ENCODE results near the gene CTU1. TPM values are rescaled to one million over a fixed set of nuclear protein-coding genes. Genes with fewer than 3 reads are reported as not detected.

CTU1 gene
- total and polyA plus RNA-seq, 10 of the 15 experiments (the other 5 are each of a cell fraction or from before 2014, with no cell fraction given) = 0.02 to 10.5 (median 3.0) TPM; not detected in 1

GRCh38 chr19:51108066-51108804 is at the start of gene CTU1 (continued):
- TF ChIP-seq SREBF2 (IDR thresholded peaks at IDR 0.05; ENCODE audit: low read length) = peak; percentile 14; the same call in 1 of the 2 replicates
- peak; percentile 34; the same call in 1 of the 2 replicates for TF ChIP-seq IRF4 (IDR thresholded peaks at IDR 0.05; ENCODE audit: low read depth, low read length)
- TF ChIP-seq TARDBP (IDR thresholded peaks at IDR 0.05; ENCODE audit: borderline replicate concordance) = peak; percentile 88
- no peak for TF ChIP-seq SMAD1 (IDR thresholded peaks at IDR 0.05; ENCODE audit: low read depth, partially characterized antibody)
- no peak for TF ChIP-seq SUPT20H (IDR thresholded peaks at IDR 0.05; ENCODE audit: borderline replicate concordance, control insufficient read depth, low read depth, low read length)
- peak; percentile 63; the same call in 1 of the 2 replicates for TF ChIP-seq RUNX3 (IDR thresholded peaks at IDR 0.05; ENCODE audit: low read length)
- TF ChIP-seq PRDM15 (CRISPR knock-in tag; IDR thresholded peaks at IDR 0.05) = no peak
- peak; percentile 91 for TF ChIP-seq CHD2 (IDR thresholded peaks at IDR 0.05; ENCODE audit: borderline replicate concordance, low read depth, low read length)
- peak; percentile 99 for TF ChIP-seq IKZF1 (conservative IDR thresholded peaks at IDR 0.05)
- TF ChIP-seq ZBTB33 (IDR thresholded peaks at IDR 0.05) = no peak
- TF ChIP-seq ZNF592 (IDR thresholded peaks at IDR 0.05) = no peak
- TF ChIP-seq E2F4 (IDR thresholded peaks at IDR 0.05; ENCODE audit: low read depth, low read length) = 0 out of 2 replicates have a peak, but pooled peaks have one; percentile 42
- 0 out of 2 replicates have a peak, but pooled peaks have one; percentile 14 for TF ChIP-seq ZNF687 (IDR thresholded peaks at IDR 0.05)

Measured in GM12878 (cell line).